ENCODE measurements around the gene PRMT7. TPM values are rescaled to one million over a fixed set of nuclear protein-coding genes. Genes with fewer than 3 reads are reported as not detected.

PRMT7 gene
- polyA plus RNA-seq, 1 donor from 2014 or later = 203 TPM

DNA sequence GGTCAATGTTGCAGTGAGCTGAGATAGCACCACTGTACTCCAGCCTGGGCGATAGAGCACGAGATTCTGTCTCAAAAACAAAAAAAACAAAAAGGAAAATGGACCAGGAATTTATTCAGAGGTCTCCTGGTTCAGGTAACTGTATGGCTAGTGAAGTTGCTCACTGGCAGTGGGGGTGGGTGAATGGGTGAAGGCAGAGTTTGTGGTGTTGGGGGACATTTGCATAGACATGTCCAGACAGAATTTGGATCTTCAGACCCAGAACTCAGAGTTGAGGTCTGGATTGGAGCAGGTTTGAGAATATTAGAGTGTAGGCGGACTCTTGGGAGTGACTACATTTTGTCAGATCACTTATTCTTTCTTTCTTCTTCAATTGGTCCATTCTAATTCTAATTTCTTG, 82.5 kb downstream of the PRMT7 start:
- no peak overlapping the region for H3K4me3 ChIP-seq (ENCODE audit: low read length)
- TF ChIP-seq EZH2 (IDR thresholded peaks at IDR 0.05; ENCODE audit: borderline replicate concordance, insufficient read depth, low read length, poor library complexity, severe bottlenecking) (no peak), MXI1 (conservative IDR thresholded peaks at IDR 0.05; ENCODE audit: poor library complexity, severe bottlenecking) (no peak), POLR2AphosphoS5 (IDR thresholded peaks at IDR 0.05) (no peak), EP300 (conservative IDR thresholded peaks at IDR 0.05; ENCODE audit: poor library complexity, severe bottlenecking) (no peak), SMC3 (conservative IDR thresholded peaks at IDR 0.05; ENCODE audit: poor library complexity) (no peak), RAD21 (conservative IDR thresholded peaks at IDR 0.05) (no peak), TAF1 (IDR thresholded peaks at IDR 0.05; ENCODE audit: low read depth) (no peak)
- TF ChIP-seq, protein P1, sequence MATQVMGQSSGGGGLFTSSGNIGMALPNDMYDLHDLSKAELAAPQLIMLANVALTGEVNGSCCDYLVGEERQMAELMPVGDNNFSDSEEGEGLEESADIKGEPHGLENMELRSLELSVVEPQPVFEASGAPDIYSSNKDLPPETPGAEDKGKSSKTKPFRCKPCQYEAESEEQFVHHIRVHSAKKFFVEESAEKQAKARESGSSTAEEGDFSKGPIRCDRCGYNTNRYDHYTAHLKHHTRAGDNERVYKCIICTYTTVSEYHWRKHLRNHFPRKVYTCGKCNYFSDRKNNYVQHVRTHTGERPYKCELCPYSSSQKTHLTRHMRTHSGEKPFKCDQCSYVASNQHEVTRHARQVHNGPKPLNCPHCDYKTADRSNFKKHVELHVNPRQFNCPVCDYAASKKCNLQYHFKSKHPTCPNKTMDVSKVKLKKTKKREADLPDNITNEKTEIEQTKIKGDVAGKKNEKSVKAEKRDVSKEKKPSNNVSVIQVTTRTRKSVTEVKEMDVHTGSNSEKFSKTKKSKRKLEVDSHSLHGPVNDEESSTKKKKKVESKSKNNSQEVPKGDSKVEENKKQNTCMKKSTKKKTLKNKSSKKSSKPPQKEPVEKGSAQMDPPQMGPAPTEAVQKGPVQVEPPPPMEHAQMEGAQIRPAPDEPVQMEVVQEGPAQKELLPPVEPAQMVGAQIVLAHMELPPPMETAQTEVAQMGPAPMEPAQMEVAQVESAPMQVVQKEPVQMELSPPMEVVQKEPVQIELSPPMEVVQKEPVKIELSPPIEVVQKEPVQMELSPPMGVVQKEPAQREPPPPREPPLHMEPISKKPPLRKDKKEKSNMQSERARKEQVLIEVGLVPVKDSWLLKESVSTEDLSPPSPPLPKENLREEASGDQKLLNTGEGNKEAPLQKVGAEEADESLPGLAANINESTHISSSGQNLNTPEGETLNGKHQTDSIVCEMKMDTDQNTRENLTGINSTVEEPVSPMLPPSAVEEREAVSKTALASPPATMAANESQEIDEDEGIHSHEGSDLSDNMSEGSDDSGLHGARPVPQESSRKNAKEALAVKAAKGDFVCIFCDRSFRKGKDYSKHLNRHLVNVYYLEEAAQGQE (IDR thresholded peaks at IDR 0.05; ENCODE audit: borderline replicate concordance) = no peak
- TF ChIP-seq, protein P2, sequence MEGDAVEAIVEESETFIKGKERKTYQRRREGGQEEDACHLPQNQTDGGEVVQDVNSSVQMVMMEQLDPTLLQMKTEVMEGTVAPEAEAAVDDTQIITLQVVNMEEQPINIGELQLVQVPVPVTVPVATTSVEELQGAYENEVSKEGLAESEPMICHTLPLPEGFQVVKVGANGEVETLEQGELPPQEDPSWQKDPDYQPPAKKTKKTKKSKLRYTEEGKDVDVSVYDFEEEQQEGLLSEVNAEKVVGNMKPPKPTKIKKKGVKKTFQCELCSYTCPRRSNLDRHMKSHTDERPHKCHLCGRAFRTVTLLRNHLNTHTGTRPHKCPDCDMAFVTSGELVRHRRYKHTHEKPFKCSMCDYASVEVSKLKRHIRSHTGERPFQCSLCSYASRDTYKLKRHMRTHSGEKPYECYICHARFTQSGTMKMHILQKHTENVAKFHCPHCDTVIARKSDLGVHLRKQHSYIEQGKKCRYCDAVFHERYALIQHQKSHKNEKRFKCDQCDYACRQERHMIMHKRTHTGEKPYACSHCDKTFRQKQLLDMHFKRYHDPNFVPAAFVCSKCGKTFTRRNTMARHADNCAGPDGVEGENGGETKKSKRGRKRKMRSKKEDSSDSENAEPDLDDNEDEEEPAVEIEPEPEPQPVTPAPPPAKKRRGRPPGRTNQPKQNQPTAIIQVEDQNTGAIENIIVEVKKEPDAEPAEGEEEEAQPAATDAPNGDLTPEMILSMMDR (IDR thresholded peaks at IDR 0.05; ENCODE audit: poor library complexity, severe bottlenecking) = no peak

DNA sequence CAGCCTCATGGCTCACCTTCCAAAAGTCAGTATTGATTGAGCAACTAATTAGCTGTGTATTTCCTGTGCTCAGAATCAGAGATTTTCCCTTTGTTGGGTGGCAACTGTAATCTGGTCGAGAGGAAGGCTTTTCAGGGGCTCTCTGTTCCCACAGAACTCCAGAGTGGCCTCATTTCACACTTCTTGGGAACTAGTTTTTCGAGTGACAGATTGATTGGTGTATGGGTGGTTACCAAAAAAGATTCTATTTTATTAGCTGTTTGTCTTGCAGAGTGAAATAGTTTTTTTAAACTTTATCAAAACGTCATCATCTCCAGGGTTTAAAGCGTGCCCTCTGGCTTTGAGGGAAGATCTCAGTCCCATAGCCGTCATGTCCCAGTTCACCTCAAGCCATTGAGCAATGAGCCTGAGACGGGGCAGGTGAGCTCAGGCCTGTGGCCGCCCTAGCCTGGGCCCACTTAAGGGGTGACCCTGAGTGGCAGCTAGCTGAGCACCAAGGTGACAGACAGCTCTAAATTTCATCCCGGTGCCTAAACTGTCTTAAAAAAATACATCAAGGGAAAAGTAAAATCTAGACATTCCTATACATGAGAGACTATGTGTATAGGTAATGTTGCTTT, 84.5 kb downstream of the PRMT7 start:
- H3K79me2 ChIP-seq (replicated peaks; ENCODE audit: insufficient read depth, low read length) = no peaks in the 10 kb centered on the region
- H3K4me2 ChIP-seq (ENCODE audit: low read length) = no peak overlapping the region
- H3K9me3 ChIP-seq (ENCODE audit: low read length) = no peaks in the 10 kb centered on the region
- H3F3A ChIP-seq (ENCODE audit: insufficient read depth, low read length, poor library complexity, severe bottlenecking) = no peaks in the 10 kb centered on the region
- no peaks in the 10 kb centered on the region for H4K20me1 ChIP-seq (ENCODE audit: insufficient read depth)
- no peak overlapping the region for H3K27ac ChIP-seq (ENCODE audit: low read length)
- H2AFZ ChIP-seq (ENCODE audit: low read depth, low read length) = no peak overlapping the region
- H3K27me3 ChIP-seq (ENCODE audit: insufficient read depth, low read depth, low read length) = no peaks in the 10 kb centered on the region
- no peaks in the 10 kb centered on the region for H3K9me2 ChIP-seq (ENCODE audit: insufficient read depth, low read length)
- H3K4me3 ChIP-seq (ENCODE audit: low read length) = no peak overlapping the region
- no peaks in the 10 kb centered on the region for H3K36me3 ChIP-seq (ENCODE audit: insufficient read depth, low read length)
- no peak for TF ChIP-seq EP300 (conservative IDR thresholded peaks at IDR 0.05; ENCODE audit: poor library complexity, severe bottlenecking)
- TF ChIP-seq MXI1 (conservative IDR thresholded peaks at IDR 0.05; ENCODE audit: poor library complexity, severe bottlenecking) = no peak
- TF ChIP-seq TAF1 (IDR thresholded peaks at IDR 0.05; ENCODE audit: low read depth) = no peak
- TF ChIP-seq, protein P2 (IDR thresholded peaks at IDR 0.05; ENCODE audit: poor library complexity, severe bottlenecking) = no peak
- no peak for TF ChIP-seq POLR2AphosphoS5 (IDR thresholded peaks at IDR 0.05)
- no peak for TF ChIP-seq EZH2 (IDR thresholded peaks at IDR 0.05; ENCODE audit: borderline replicate concordance, insufficient read depth, low read length, poor library complexity, severe bottlenecking)
- no peak for TF ChIP-seq SMC3 (conservative IDR thresholded peaks at IDR 0.05; ENCODE audit: poor library complexity)
- TF ChIP-seq, protein P1 (IDR thresholded peaks at IDR 0.05; ENCODE audit: borderline replicate concordance) = no peak
- TF ChIP-seq RAD21 (conservative IDR thresholded peaks at IDR 0.05) = no peak
- no peak overlapping the region for H3K9ac ChIP-seq (ENCODE audit: low read length)

More for the DNA sequence above, 82.5 kb downstream of the PRMT7 start:
- H3K4me2 ChIP-seq (ENCODE audit: low read length) = no peak overlapping the region
- no peaks in the 10 kb centered on the region for H3K36me3 ChIP-seq (ENCODE audit: insufficient read depth, low read length)
- H3K27me3 ChIP-seq (ENCODE audit: insufficient read depth, low read depth, low read length) = no peaks in the 10 kb centered on the region
- no peaks in the 10 kb centered on the region for H3K79me2 ChIP-seq (replicated peaks; ENCODE audit: insufficient read depth, low read length)
- no peak overlapping the region for H2AFZ ChIP-seq (ENCODE audit: low read depth, low read length)
- no peaks in the 10 kb centered on the region for H4K20me1 ChIP-seq (ENCODE audit: insufficient read depth)
- H3K9me2 ChIP-seq (ENCODE audit: insufficient read depth, low read length) = no peaks in the 10 kb centered on the region
- H3K9me3 ChIP-seq (ENCODE audit: low read length) = no peaks in the 10 kb centered on the region
- H3F3A ChIP-seq (ENCODE audit: insufficient read depth, low read length, poor library complexity, severe bottlenecking) = no peaks in the 10 kb centered on the region
- H3K9ac ChIP-seq (ENCODE audit: low read length) = no peak overlapping the region
- no peak overlapping the region for H3K27ac ChIP-seq (ENCODE audit: low read length)
